ENCODE results near the gene ZDHHC4. TPM values are rescaled to one million over a fixed set of nuclear protein-coding genes. Genes with fewer than 3 reads are reported as not detected.
A peak's percentile ranks its signal among the peaks of the same experiment; 100 is the strongest.

Gene ZDHHC4
- total and polyA plus RNA-seq, 2 donors (not counting 3 experiments of a cell fraction or from before 2014, with no cell fraction given) = 29.9 to 122 TPM

GRCh38 chr7:6578114-6579084, 1.1 kb downstream of the ZDHHC4 start:
- Histone ChIP-seq H3K4me1 (ENCODE audit: control insufficient read depth, extremely low read depth, insufficient read depth, low read length) (no peaks in the 10 kb centered on the region), H3K79me2 (ENCODE audit: control insufficient read depth, insufficient read depth, low read length) (no peaks in the 10 kb centered on the region), H3K27me3 (ENCODE audit: control insufficient read depth in 2 of 2, insufficient read depth in 2 of 2, low read length in 2 of 2) (no peaks in the 10 kb centered on the region), H3K9me3 (replicated peaks; ENCODE audit: control insufficient read depth, insufficient read depth, low read length) (no peaks in the 10 kb centered on the region), H3K9ac (replicated peaks; ENCODE audit: extremely low read depth, insufficient read depth, low read length) (no peak overlapping the region), H2AFZ (ENCODE audit: low read depth, low read length) (no peak overlapping the region), H3K36me3 (ENCODE audit: control insufficient read depth in 2 of 2, extremely low read depth in 1 of 2, insufficient read depth in 2 of 2, low read length in 2 of 2) (peaks cover 3 to 5% of the 10 kb centered on the region in 2 experiments), H3K4me3 (replicated peaks in 1 of 3; ENCODE audit: insufficient read depth in 1 of 3, low read depth in 1 of 3, low read length in 3 of 3) (no peak overlapping the region), H3K27ac (ENCODE audit: insufficient read depth, low read depth, low read length) (peak overlapping the region; percentile 96), H3K4me2 (ENCODE audit: insufficient read depth, low read length) (no peak overlapping the region), H3K9me1 (replicated peaks; ENCODE audit: control insufficient read depth, extremely low read depth, insufficient read depth, low read length) (no peaks in the 10 kb centered on the region), H4K20me1 (replicated peaks; ENCODE audit: control insufficient read depth, extremely low read depth, insufficient read depth, low read length) (no peaks in the 10 kb centered on the region)
- intact Hi-C loops (cut with micrococcal nuclease) (loop anchor here (5.0 kb wide), 1 partner anchor 129 kb away; the partner anchor contains the start of gene ZNF12), dilution Hi-C loops (cut with MboI; ENCODE audit: extremely low pct_ligation_motif_present, low sequenced_read_pairs) (no loop called here)
- ChIA-PET POLR2A (interaction anchor here (1.3 kb wide), 1 partner anchor 9 kb away, joined by 5 read pairs; no protein-coding TSS in a partner anchor), CTCF (interaction anchor here (0.9 to 3.2 kb wide), 2 partner anchors 12 to 19 kb away, joined by 3 to 18 read pairs; partner anchors contain the start of gene INTS15)
- FAIRE-seq = no peak
- no TSS peak for BruUV-seq (replicated peaks)
- TF ChIP-seq, protein P1, sequence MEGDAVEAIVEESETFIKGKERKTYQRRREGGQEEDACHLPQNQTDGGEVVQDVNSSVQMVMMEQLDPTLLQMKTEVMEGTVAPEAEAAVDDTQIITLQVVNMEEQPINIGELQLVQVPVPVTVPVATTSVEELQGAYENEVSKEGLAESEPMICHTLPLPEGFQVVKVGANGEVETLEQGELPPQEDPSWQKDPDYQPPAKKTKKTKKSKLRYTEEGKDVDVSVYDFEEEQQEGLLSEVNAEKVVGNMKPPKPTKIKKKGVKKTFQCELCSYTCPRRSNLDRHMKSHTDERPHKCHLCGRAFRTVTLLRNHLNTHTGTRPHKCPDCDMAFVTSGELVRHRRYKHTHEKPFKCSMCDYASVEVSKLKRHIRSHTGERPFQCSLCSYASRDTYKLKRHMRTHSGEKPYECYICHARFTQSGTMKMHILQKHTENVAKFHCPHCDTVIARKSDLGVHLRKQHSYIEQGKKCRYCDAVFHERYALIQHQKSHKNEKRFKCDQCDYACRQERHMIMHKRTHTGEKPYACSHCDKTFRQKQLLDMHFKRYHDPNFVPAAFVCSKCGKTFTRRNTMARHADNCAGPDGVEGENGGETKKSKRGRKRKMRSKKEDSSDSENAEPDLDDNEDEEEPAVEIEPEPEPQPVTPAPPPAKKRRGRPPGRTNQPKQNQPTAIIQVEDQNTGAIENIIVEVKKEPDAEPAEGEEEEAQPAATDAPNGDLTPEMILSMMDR (IDR thresholded peaks at IDR 0.05; ENCODE audit: extremely low read depth in 1 of 2, insufficient read depth in 1 of 2, low read depth in 1 of 2, low read length in 2 of 2) = no peak
- TF ChIP-seq FOS (IDR thresholded peaks at IDR 0.05; ENCODE audit: borderline replicate concordance, insufficient read depth, low read length) (no peak), GATA2 (IDR thresholded peaks at IDR 0.05; ENCODE audit: insufficient read depth, insufficient read length, low read depth, low read length) (no peak), MAX (IDR thresholded peaks at IDR 0.05; ENCODE audit: insufficient read depth, insufficient read length) (no peak), EZH2 (IDR thresholded peaks at IDR 0.05; ENCODE audit: borderline replicate concordance, low read depth, low read length, severe bottlenecking) (no peak), JUN (IDR thresholded peaks at IDR 0.05; ENCODE audit: borderline replicate concordance, insufficient read depth, insufficient read length, low read depth) (no peak), POLR2AphosphoS5 (IDR thresholded peaks at IDR 0.05; ENCODE audit: insufficient read depth, low read depth, low read length) (no peak), POLR2A (IDR thresholded peaks at IDR 0.05; ENCODE audit: low read depth, low read length) (no peak), MYC (IDR thresholded peaks at IDR 0.05; ENCODE audit: low read depth, low read length) (no peak)
- no peak for DNase-seq (ENCODE audit: low read depth, low spot score)

Measured in endothelial cell of umbilical vein (primary cell).